ENCODE measurements around the gene FKBP1C.
"Not testable (repeated sequence)": the region's sequence is repeated elsewhere in the genome, so short reads cannot be mapped to it uniquely, and the experiment has no call there.

Gene FKBP1C
- total RNA-seq, result 0 to 0.91 (median 0.50) reads per million in 9 experiments

- H3K36me3 Mint-ChIP-seq (ENCODE audit: insufficient read depth); ATAC-seq (replicated peaks); H3K27me3 Mint-ChIP-seq; H3K27ac Mint-ChIP-seq; H3K4me1 Mint-ChIP-seq (ENCODE audit: low read depth in 2 of 2); DNase-seq; H3K4me3 Mint-ChIP-seq: not testable (repeated sequence)
- peaks cover 12 to 14% of the 10 kb centered on the region in 2 donors for H3K9me3 Mint-ChIP-seq
These were observed at the start of gene FKBP1C for GRCh38 chr6:63211343-63211742. Gene FKBP1C (plus strand): TSS chr6:63211469.

GRCh38 chr6:63164047-63164803 is 47.0 kb upstream of the FKBP1C start:
- H3K27me3 Mint-ChIP-seq; DNase-seq; H3K4me1 Mint-ChIP-seq (ENCODE audit: low read depth in 2 of 2); H3K27ac Mint-ChIP-seq; H3K4me3 Mint-ChIP-seq; ATAC-seq (replicated peaks); H3K9me3 Mint-ChIP-seq; H3K36me3 Mint-ChIP-seq (ENCODE audit: insufficient read depth): not testable (repeated sequence)

GRCh38 chr6:63174173-63174572 is 37.1 kb upstream of the FKBP1C start:
- Mint-ChIP-seq H3K27me3 (no peaks in the 10 kb centered on the region), H3K27ac (no peak overlapping the region), H3K36me3 (ENCODE audit: insufficient read depth) (no peaks in the 10 kb centered on the region), H3K4me1 (ENCODE audit: low read depth in 2 of 2) (no peaks in the 10 kb centered on the region), H3K4me3 (no peak overlapping the region), H3K9me3 (peaks cover 0 to 3% of the 10 kb centered on the region in 2 donors)
- DNase-seq (no peak), ATAC-seq (replicated peaks) (no peak)

- H3K27ac Mint-ChIP-seq, result no peak overlapping the region
- ATAC-seq (replicated peaks) (no peak), DNase-seq (no peak)
These were observed 35.1 kb upstream of the FKBP1C start for GRCh38 chr6:63176181-63176580.

GRCh38 chr6:63180367-63180766 is 30.9 kb upstream of the FKBP1C start:
- no peaks in the 10 kb centered on the region for H3K27me3 Mint-ChIP-seq
- no peak for ATAC-seq (replicated peaks)
- no peak overlapping the region for H3K27ac Mint-ChIP-seq
- H3K4me3 Mint-ChIP-seq, result no peak overlapping the region
- DNase-seq, result no peak
- H3K4me1 Mint-ChIP-seq (ENCODE audit: low read depth in 2 of 2), result no peaks in the 10 kb centered on the region
- H3K36me3 Mint-ChIP-seq (ENCODE audit: insufficient read depth), result no peaks in the 10 kb centered on the region
- H3K9me3 Mint-ChIP-seq, result peaks cover 0 to 2% of the 10 kb centered on the region in 2 donors

More at GRCh38 chr6:63176181-63176580, 35.1 kb upstream of the FKBP1C start:
- Mint-ChIP-seq H3K9me3 (peaks cover 0 to 1% of the 10 kb centered on the region in 2 donors), H3K4me1 (ENCODE audit: low read depth in 2 of 2) (no peaks in the 10 kb centered on the region), H3K4me3 (no peak overlapping the region), H3K27me3 (no peaks in the 10 kb centered on the region), H3K36me3 (ENCODE audit: insufficient read depth) (no peaks in the 10 kb centered on the region)

GRCh38 chr6:63186970-63187369 is 24.3 kb upstream of the FKBP1C start:
- H3K9me3 Mint-ChIP-seq, result peaks cover 0 to 8% of the 10 kb centered on the region in 2 donors
- H3K4me1 Mint-ChIP-seq (ENCODE audit: low read depth in 2 of 2), result no peaks in the 10 kb centered on the region
- H3K27ac Mint-ChIP-seq, result no peak overlapping the region
- no peak for DNase-seq
- no peak overlapping the region for H3K4me3 Mint-ChIP-seq
- no peak for ATAC-seq (replicated peaks)
- H3K27me3 Mint-ChIP-seq, result no peaks in the 10 kb centered on the region
- H3K36me3 Mint-ChIP-seq (ENCODE audit: insufficient read depth), result no peaks in the 10 kb centered on the region

- no peaks in the 10 kb centered on the region for H3K4me1 Mint-ChIP-seq (ENCODE audit: low read depth in 2 of 2)
- no peak for ATAC-seq (replicated peaks)
- H3K9me3 Mint-ChIP-seq, result peaks cover 7 to 12% of the 10 kb centered on the region in 2 donors
- no peaks in the 10 kb centered on the region for H3K27me3 Mint-ChIP-seq
- no peak overlapping the region for H3K4me3 Mint-ChIP-seq
- no peak overlapping the region for H3K27ac Mint-ChIP-seq
- H3K36me3 Mint-ChIP-seq (ENCODE audit: insufficient read depth), result no peaks in the 10 kb centered on the region
- DNase-seq, result no peak
These were observed 22.4 kb upstream of the FKBP1C start for GRCh38 chr6:63188828-63189227.

GRCh38 chr6:63193324-63193723 is 17.9 kb upstream of the FKBP1C start:
- ATAC-seq (replicated peaks) (no peak), DNase-seq (no peak)
- Mint-ChIP-seq H3K4me3 (no peak overlapping the region), H3K36me3 (ENCODE audit: insufficient read depth) (no peaks in the 10 kb centered on the region), H3K27ac (no peak overlapping the region), H3K27me3 (no peaks in the 10 kb centered on the region), H3K9me3 (peaks cover 7 to 10% of the 10 kb centered on the region in 2 donors), H3K4me1 (ENCODE audit: low read depth in 2 of 2) (no peaks in the 10 kb centered on the region)

GRCh38 chr6:63197741-63198140 is 13.5 kb upstream of the FKBP1C start:
- Mint-ChIP-seq H3K27me3 (no peaks in the 10 kb centered on the region), H3K4me1 (ENCODE audit: low read depth in 2 of 2) (no peaks in the 10 kb centered on the region), H3K27ac (no peak overlapping the region), H3K4me3 (no peak overlapping the region), H3K36me3 (ENCODE audit: insufficient read depth) (no peaks in the 10 kb centered on the region), H3K9me3 (peaks cover under 1 to 6% of the 10 kb centered on the region in 2 donors)
- ATAC-seq (replicated peaks), result no peak
- DNase-seq, result no peak

- no peak overlapping the region for H3K27ac Mint-ChIP-seq
- no peaks in the 10 kb centered on the region for H3K27me3 Mint-ChIP-seq
- no peak for ATAC-seq (replicated peaks)
These were observed 2.1 kb downstream of the FKBP1C start for GRCh38 chr6:63213325-63213724.

GRCh38 chr6:63214816-63215215 is 3.5 kb downstream of the FKBP1C start:
- no peak overlapping the region for H3K4me3 Mint-ChIP-seq
- peaks cover 10 to 12% of the 10 kb centered on the region in 2 donors for H3K9me3 Mint-ChIP-seq
- no peaks in the 10 kb centered on the region for H3K36me3 Mint-ChIP-seq (ENCODE audit: insufficient read depth)
- no peak for DNase-seq
- no peak for ATAC-seq (replicated peaks)
- no peak overlapping the region for H3K27ac Mint-ChIP-seq
- no peaks in the 10 kb centered on the region for H3K4me1 Mint-ChIP-seq (ENCODE audit: low read depth in 2 of 2)
- no peaks in the 10 kb centered on the region for H3K27me3 Mint-ChIP-seq

More at GRCh38 chr6:63213325-63213724, 2.1 kb downstream of the FKBP1C start:
- no peak overlapping the region for H3K4me3 Mint-ChIP-seq
- no peaks in the 10 kb centered on the region for H3K4me1 Mint-ChIP-seq (ENCODE audit: low read depth in 2 of 2)
- peaks cover 10 to 12% of the 10 kb centered on the region in 2 donors for H3K9me3 Mint-ChIP-seq
- no peaks in the 10 kb centered on the region for H3K36me3 Mint-ChIP-seq (ENCODE audit: insufficient read depth)
- DNase-seq, result no peak

- ATAC-seq (replicated peaks), result no peak
- Mint-ChIP-seq H3K27me3 (no peaks in the 10 kb centered on the region), H3K4me3 (no peak overlapping the region), H3K36me3 (ENCODE audit: insufficient read depth) (no peaks in the 10 kb centered on the region), H3K9me3 (peaks cover 0 to 7% of the 10 kb centered on the region in 2 donors), H3K27ac (no peak overlapping the region), H3K4me1 (ENCODE audit: low read depth in 2 of 2) (no peaks in the 10 kb centered on the region)
- DNase-seq, result no peak
These were observed 12.9 kb downstream of the FKBP1C start for GRCh38 chr6:63224179-63224578.

GRCh38 chr6:63225987-63226386 is 14.7 kb downstream of the FKBP1C start:
- not testable (repeated sequence) for H3K4me3 Mint-ChIP-seq; H3K27ac Mint-ChIP-seq; H3K4me1 Mint-ChIP-seq (ENCODE audit: low read depth in 2 of 2); DNase-seq; H3K36me3 Mint-ChIP-seq (ENCODE audit: insufficient read depth); H3K9me3 Mint-ChIP-seq; H3K27me3 Mint-ChIP-seq; ATAC-seq (replicated peaks)

Data from effector memory CD8-positive, alpha-beta T cell (primary cell).